Measurements from ENCODE around the gene NISCH. TPM values are rescaled to one million over a fixed set of nuclear protein-coding genes. Genes with fewer than 3 reads are reported as not detected.

NISCH gene
- total RNA-seq, 1 experiment from 2014 or later: 8.1 TPM

DNA sequence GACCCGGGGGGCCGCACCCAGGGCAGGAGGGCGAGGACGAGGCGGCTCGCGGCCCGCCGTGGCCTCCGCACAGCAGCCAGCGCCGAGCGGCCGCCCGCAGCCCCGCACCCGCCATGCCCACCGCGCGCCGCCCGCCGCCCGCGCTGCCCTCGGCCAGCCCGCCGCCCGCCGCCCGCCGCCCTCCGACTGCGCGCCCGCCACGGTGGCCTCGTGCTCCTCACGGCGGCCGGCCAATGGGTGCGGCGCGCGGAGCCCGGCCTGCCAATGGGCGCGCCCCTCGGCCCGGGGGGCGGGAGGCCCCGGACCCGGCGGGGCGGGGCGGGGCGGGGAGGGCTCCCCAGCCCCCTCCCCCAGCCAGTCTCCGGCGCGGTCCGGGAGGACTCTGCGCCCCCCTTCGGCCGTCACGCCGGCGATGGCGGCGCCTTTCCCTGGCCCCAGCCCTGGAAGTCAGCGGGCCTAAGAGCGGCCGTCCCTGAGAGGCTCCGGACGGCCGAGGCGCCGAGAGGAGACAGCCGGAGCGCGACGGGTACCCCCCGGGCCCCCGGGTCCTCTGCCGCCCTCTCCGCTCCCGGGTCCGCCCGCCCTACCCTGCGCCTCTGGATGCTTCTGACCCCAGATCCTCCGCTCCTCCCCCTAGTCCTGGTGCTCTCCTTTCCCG is 78.3 kb downstream of the NISCH start, which contains the start of gene NT5DC2:
NT5DC2 (minus strand) TSS at position 235 of the 658 bp plus-strand sequence; CDS start at position 115, 120 bp downstream.
- Histone ChIP-seq H3K4me3 (peak within 1 kb of the TSS; percentile 64), H3K9me3 (no peaks in the 10 kb centered on the region), H3K27me3 (no peaks in the 10 kb centered on the region), H3K36me3 (peaks cover 6% of the 10 kb centered on the region)
- DNase-seq: peak; percentile 76

DNA sequence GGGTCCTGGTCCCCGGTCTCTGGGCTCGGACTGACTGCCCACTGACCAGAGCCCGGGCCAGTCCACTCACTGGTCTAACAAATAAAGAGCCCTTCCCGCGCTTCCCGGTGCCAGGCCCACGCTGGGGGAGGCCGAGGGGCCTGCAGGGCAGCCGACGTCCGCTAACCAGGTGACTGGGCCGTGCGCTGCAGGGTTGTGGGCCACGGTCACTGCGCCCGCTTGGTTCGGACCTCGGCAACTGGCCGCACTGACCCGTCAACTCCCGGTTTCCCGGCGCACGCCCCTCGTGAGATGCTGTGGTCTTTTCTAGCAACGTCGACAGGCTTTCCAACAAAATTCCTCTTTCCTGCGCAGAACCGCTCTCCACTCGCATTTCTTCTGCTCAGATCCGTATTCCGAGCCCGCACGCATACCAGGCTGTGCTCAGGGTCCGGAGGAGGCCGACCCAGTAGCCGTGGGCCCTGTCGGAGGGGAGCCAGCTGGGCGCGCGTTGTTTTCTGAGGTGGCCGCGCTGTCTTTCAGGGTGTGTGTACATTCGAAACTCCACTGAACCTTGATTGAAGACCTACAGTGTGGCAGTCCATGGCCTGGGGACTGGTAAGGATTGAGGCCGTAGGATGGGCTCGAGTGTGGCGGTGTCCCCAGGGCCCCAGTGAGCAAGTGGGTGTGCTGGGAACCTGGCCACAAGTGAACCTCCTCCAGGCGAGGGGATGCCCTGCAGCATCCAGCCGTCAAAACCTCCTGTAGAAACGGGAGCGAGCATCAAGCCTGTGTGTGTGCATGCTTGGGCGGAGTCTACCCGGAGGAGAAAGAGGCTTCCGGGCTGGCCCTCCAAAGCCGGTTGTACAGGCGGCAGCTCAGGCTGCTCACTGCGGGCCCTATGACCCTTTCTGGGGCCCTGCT is 79.1 kb downstream of the NISCH start:
- Histone ChIP-seq H3K9me3 (no peaks in the 10 kb centered on the region), H3K4me3 (peak overlapping the region; percentile 64), H3K27me3 (no peaks in the 10 kb centered on the region), H3K36me3 (peaks cover 2% of the 10 kb centered on the region; the same call in 1 of the 2 replicates)
- DNase-seq: peak; percentile 59

DNA sequence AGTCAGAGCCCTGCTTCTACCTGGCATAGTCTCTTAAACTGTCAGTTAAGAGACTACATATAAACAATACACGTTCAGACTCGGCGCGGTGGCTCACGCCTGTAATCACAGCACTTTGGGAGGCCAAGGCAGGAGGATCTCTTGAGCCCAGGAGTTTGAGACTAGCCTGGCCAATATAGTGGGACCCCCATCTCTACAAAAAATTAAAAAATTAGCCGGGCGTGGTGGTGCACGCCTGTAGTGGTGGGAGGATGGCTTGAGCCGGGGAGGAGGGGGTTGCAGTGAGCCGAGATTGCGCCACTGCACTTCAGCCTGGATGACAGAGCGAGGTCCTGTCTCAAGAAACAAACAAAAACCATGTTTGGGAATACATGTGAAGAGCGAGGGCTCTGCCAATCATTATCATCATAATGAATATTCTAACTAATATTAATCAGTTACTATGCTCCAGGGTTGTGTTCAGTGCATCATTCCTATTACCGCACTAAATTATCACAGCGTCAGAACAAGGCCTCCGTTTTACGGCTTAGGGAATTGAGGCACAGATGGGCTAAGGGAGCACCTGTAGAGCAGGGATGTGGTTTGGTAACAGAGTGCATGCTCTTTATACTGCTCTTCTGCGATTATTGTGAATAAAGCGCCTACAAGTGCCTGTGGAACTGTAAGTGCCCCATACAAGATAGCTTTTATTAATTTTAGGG is 80.2 kb downstream of the NISCH start:
- H3K36me3 ChIP-seq: peaks cover 6% of the 10 kb centered on the region; the same call in 1 of the 2 replicates
- H3K4me3 ChIP-seq: peak overlapping the region; percentile 13; the same call in 1 of the 2 replicates
- H3K27me3 ChIP-seq: no peaks in the 10 kb centered on the region
- DNase-seq: no peak
- H3K9me3 ChIP-seq: no peaks in the 10 kb centered on the region

DNA sequence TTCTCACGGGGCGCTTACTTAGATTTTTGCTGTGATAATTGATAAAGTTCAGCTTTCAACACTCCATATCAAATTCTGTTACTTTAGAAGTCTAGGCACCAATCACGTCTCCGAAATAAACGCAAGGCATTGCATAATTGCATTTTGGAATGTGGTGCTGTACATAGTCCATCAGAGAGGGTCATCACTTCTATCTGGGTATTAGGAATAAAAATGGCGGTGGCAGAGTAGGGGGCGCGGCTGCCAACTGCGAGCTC is 80.6 kb downstream of the NISCH start:
- Histone ChIP-seq H3K9me3 (no peaks in the 10 kb centered on the region), H3K4me3 (peak overlapping the region; percentile 13; the same call in 1 of the 2 replicates), H3K27me3 (no peaks in the 10 kb centered on the region), H3K36me3 (peaks cover 10% of the 10 kb centered on the region; the same call in 1 of the 2 replicates)
- no peak for DNase-seq

DNA sequence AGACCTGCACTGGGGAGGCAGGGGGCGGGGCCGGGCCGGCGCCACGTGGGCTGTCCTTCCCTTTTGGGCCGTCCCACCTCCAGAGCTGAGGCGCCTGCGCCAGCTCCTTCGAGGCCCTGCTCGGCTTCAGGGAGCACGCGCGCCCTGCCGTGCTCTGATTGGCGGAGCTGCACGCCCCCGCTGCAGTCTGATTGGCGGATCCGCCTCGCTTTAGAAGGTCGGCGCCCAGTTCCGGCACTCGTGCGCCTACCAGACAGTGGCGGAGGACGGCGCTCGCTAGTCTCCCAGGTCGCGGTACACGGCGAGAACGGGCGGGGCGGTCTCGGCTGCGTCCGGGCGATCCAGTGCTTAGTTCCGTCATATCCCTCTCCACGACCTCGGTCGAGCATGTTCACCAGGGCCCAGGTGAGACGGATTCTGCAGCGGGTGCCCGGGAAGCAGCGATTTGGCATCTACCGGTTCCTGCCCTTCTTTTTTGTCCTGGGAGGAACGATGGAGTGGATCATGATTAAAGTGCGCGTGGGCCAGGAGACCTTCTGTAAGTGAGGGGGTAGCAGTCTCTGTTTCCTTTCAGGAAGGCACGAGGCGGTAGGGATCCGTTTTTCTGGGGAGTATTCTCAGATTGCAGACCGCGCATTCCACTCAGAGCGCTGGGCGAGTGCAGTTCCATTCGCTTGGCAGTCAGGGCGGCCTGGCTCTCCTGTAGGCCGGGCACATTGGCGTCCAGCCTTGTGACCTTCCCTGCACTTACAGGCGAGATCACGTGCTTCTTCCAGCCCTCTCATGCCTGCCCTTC is 81.2 kb downstream of the NISCH start, which contains the start of gene UQCC5:
UQCC5 (plus strand) TSS at position 237 of the 796 bp plus-strand sequence; CDS start at position 388, 151 bp downstream.
- H3K9me3 ChIP-seq: no peaks in the 10 kb centered on the region
- peak within 1 kb of the TSS; percentile 84 for H3K4me3 ChIP-seq
- no peaks in the 10 kb centered on the region for H3K27me3 ChIP-seq
- peaks cover 13% of the 10 kb centered on the region for H3K36me3 ChIP-seq
- DNase-seq: peak; percentile 96

DNA sequence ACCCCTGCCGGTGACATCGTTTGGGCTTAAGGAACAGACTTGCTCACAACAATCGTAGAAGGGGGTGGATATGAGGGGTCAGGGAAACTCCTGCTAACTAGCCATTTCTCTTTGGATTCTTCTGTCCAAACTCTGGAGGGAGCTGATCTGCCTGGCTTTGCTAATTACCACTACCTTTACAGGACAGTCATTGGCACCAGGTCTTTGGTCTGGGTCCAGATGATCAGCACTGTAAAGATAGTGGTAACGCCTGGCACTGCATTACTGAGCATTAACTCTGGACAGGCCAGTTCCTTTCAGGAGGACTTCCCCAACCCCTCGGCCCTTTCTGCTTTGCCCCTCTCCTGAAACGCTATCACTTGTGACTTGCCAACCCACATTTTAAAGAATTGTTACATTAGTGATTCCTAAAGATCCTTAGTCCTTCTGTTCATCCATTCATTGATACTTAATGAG is 81.8 kb downstream of the NISCH start:
- H3K9me3 ChIP-seq: no peaks in the 10 kb centered on the region
- peak overlapping the region; percentile 84 for H3K4me3 ChIP-seq
- H3K27me3 ChIP-seq: no peaks in the 10 kb centered on the region
- no peak for DNase-seq
- H3K36me3 ChIP-seq: peaks cover 15% of the 10 kb centered on the region

DNA sequence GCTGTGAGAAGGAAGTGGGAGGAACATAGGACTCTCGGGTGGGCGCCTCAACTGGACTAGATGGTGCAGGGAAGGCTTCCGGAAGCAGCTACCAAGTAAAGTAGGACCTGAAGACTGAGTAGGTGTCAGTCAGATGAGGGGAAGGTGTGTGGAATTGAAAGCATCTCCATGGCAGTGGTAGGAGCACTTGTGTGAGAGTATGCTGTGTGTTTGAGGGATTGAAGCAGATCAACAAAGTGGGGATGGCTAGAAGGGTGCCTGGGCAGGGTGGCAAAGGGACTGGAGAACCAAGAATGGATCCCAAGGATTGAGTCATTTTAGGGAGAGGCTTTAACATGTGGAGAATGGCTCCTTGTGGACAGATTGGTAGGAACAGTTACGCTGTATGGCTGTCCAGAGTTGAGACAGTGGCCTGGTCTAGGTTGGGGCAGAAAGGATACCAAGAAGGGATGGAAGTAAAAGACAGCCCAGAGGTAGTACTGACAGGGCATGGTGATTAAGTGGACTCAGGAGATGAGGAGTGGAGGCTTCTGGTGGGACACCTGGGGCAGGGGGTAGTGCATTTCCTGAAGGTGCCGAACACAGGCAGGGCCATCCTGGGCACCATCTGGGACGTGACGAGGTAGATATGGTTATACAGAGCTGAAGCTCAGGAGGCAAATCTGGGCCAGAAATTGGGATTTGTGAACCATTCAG is 82.5 kb downstream of the NISCH start:
- Histone ChIP-seq H3K27me3 (no peaks in the 10 kb centered on the region), H3K36me3 (peaks cover 15% of the 10 kb centered on the region), H3K4me3 (peak overlapping the region; percentile 84), H3K9me3 (no peaks in the 10 kb centered on the region)
- no peak for DNase-seq

DNA sequence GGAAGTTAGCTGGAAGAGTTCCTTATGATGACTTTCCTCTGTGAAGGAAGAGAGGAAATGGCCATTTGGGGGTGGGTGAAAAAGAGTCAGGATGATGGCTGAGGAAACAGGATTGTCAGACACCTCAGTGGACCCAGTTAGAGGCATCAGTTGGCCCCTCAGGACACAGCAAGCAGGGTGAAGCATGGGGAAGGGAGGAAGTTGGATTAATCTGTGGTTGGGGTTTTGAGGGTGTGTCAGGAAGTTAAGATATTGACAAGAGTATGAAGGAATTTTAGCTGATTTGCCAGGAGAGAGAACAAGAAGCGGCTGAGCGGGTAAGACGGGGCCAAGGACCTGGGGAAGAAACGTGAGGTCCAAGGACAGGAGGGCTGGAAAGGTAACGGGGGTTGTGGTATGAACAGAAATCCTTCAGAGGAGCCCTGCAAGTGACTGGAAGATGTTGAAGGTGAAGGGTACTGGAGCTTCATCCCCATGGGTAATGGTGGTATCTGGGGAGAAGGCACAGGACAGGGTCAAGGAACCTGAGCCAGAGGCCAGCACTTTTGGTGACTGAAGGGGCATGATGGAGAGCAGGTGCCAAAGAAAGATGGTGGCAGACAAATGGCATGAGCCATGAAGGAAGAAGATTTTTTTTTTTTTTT is 83.7 kb downstream of the NISCH start:
- no peak for DNase-seq
- Histone ChIP-seq H3K4me3 (no peak overlapping the region), H3K36me3 (peaks cover 15% of the 10 kb centered on the region), H3K27me3 (no peaks in the 10 kb centered on the region), H3K9me3 (no peaks in the 10 kb centered on the region)

DNA sequence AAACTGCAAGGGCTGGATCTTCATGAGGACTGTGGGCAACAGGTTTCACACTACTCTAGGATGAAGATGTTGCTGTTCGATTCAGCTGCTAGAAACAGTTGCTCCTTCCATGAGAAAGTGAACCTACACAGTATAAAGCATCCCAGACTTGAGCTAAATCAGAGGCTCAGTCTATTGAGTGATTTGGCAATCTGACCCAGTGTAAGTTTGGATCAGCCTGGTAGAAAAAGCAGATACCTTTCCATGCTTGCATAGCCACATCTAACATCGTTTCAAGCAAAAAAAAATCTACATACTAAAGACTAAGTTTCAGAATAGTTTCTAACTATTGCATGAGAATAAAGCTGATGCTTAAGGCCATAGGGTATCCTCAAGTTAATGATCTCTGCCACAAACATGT is 85.6 kb downstream of the NISCH start:
- no peaks in the 10 kb centered on the region for H3K9me3 ChIP-seq
- DNase-seq: no peak
- no peaks in the 10 kb centered on the region for H3K27me3 ChIP-seq
- no peak overlapping the region for H3K4me3 ChIP-seq
- H3K36me3 ChIP-seq: peaks cover 15% of the 10 kb centered on the region

Other genes starting within 250 kb of the NISCH start
- gene TLR9, start 230.0 kb upstream of the NISCH start, total RNA-seq (2014; rRNA removed; shearing (Covaris generic); ENCODE audit: low replicate concordance): not detected in 2 replicates
- gene TWF2, start 216.4 kb upstream of the NISCH start, total RNA-seq (2014; rRNA removed; shearing (Covaris generic); ENCODE audit: low replicate concordance): 37.4 and 100 TPM in 2 replicates
- 7.9 and 16.2 TPM in 2 replicates for gene PPM1M, start 209.8 kb upstream of the NISCH start, total RNA-seq (2014; rRNA removed; shearing (Covaris generic); ENCODE audit: low replicate concordance)
- gene WDR82, start 177.0 kb upstream of the NISCH start, total RNA-seq (2014; rRNA removed; shearing (Covaris generic); ENCODE audit: low replicate concordance): 27.6 and 40.0 TPM in 2 replicates
- 2.3 and 10.6 TPM in 2 replicates for gene GLYCTK, start 167.8 kb upstream of the NISCH start, total RNA-seq (2014; rRNA removed; shearing (Covaris generic); ENCODE audit: low replicate concordance)
- 0.49 and 1.2 TPM in 2 replicates for gene DNAH1, start 139.3 kb upstream of the NISCH start, total RNA-seq (2014; rRNA removed; shearing (Covaris generic); ENCODE audit: low replicate concordance)
- gene BAP1, start 45.6 kb upstream of the NISCH start, total RNA-seq (2014; rRNA removed; shearing (Covaris generic); ENCODE audit: low replicate concordance): 33.8 and 41.0 TPM in 2 replicates
- 4.8 and 5.5 TPM in 2 replicates for gene PHF7, start 44.9 kb upstream of the NISCH start, total RNA-seq (2014; rRNA removed; shearing (Covaris generic); ENCODE audit: low replicate concordance)
- not detected in 2 replicates for gene SEMA3G, start 10.5 kb upstream of the NISCH start, total RNA-seq (2014; rRNA removed; shearing (Covaris generic); ENCODE audit: low replicate concordance)
- 0.99 TPM in 1 of 2 replicates, not detected in the other for gene TNNC1, start 1.6 kb upstream of the NISCH start, total RNA-seq (2014; rRNA removed; shearing (Covaris generic); ENCODE audit: low replicate concordance)
- not detected in 2 replicates for gene STAB1, start 39.7 kb downstream of the NISCH start, total RNA-seq (2014; rRNA removed; shearing (Covaris generic); ENCODE audit: low replicate concordance)
- gene NT5DC2, start 78.3 kb downstream of the NISCH start, total RNA-seq (2014; rRNA removed; shearing (Covaris generic); ENCODE audit: low replicate concordance): 7.2 and 21.5 TPM in 2 replicates
- gene UQCC5, start 81.0 kb downstream of the NISCH start, total RNA-seq (2014; rRNA removed; shearing (Covaris generic); ENCODE audit: low replicate concordance): 0.20 TPM in 1 of 2 replicates, not detected in the other
- 16.2 and 21.3 TPM in 2 replicates for gene PBRM1, start 230.3 kb downstream of the NISCH start, total RNA-seq (2014; rRNA removed; shearing (Covaris generic); ENCODE audit: low replicate concordance)
- 127 and 226 TPM in 2 replicates for gene GNL3, start 230.4 kb downstream of the NISCH start, total RNA-seq (2014; rRNA removed; shearing (Covaris generic); ENCODE audit: low replicate concordance)